Smooth muscle cell (in vitro differentiated cells): ENCODE measurements around the gene TRIM49D2. TPM values are rescaled to one million over a fixed set of nuclear protein-coding genes. Genes with fewer than 3 reads are reported as not detected.

Experiments
- polyA plus RNA-seq: library from polyadenylated mRNA; unstranded; fragments of >200 nt; fragmentation: Nextera tagmentation; extraction: Ambion mirVana; gene quantifications from 2 replicates; pipeline ENCODE4 v1.2.1, GENCODE V29; 2016
- small RNA-seq: library from RNA; depleted of rRNA; stranded (forward); fragments of <200 nt; gene quantifications from one replicate; pipeline ENCODE3, GENCODE V24; 2014
- total RNA-seq: library from RNA; depleted of rRNA; stranded (reverse); fragments of >200 nt; gene quantifications from 2 replicates; pipeline ENCODE4 v1.2.3, GENCODE V29; 2014

The TRIM49D2 gene
- total and polyA plus RNA-seq, 2 experiments from 2014 or later, result not detected

Small RNA genes within 50 kb of the gene (small RNA-seq; reads per million reads assigned to genes)
- gene AP004607.1, result not detected

Other genes starting within 250 kb of the TRIM49D2 start
- not detected in 2 replicates for gene TRIM77, start 213.8 kb upstream of the TRIM49D2 start, total RNA-seq
- not detected in 2 replicates for gene TRIM77, start 213.8 kb upstream of the TRIM49D2 start, polyA plus RNA-seq
- gene TRIM49, start 115.5 kb upstream of the TRIM49D2 start, total RNA-seq, result not detected in 2 replicates
- gene TRIM49, start 115.5 kb upstream of the TRIM49D2 start, polyA plus RNA-seq, result not detected in 2 replicates
- not detected in 2 replicates for gene TRIM64B, start 45.6 kb upstream of the TRIM49D2 start, total RNA-seq
- gene TRIM64B, start 45.6 kb upstream of the TRIM49D2 start, polyA plus RNA-seq, result 0.06 TPM in 1 of 2 replicates, not detected in the other
- gene TRIM49D1, start 1.8 kb upstream of the TRIM49D2 start, total RNA-seq, result not detected in 2 replicates
- gene TRIM49D1, start 1.8 kb upstream of the TRIM49D2 start, polyA plus RNA-seq, result not detected in 2 replicates
- not detected in 2 replicates for gene TRIM64, start 42.0 kb downstream of the TRIM49D2 start, total RNA-seq
- gene TRIM64, start 42.0 kb downstream of the TRIM49D2 start, polyA plus RNA-seq, result not detected in 2 replicates
- gene TRIM49C, start 107.0 kb downstream of the TRIM49D2 start, total RNA-seq, result not detected in 2 replicates
- gene TRIM49C, start 107.0 kb downstream of the TRIM49D2 start, polyA plus RNA-seq, result not detected in 2 replicates
- not detected in 2 replicates for gene UBTFL1, start 161.9 kb downstream of the TRIM49D2 start, total RNA-seq
- gene UBTFL1, start 161.9 kb downstream of the TRIM49D2 start, polyA plus RNA-seq, result not detected in 2 replicates
- 4.8 and 9.6 TPM in 2 replicates for gene NAALAD2, start 210.6 kb downstream of the TRIM49D2 start, total RNA-seq
- gene NAALAD2, start 210.6 kb downstream of the TRIM49D2 start, polyA plus RNA-seq, result 1.3 and 2.6 TPM in 2 replicates